GM21737 (cell line): Measurements from ENCODE around the gene RNF213.
"Not testable (repeated sequence)": the region's sequence is repeated elsewhere in the genome, so short reads cannot be mapped to it uniquely, and the experiment has no call there.

Source experiments
- ATAC-seq: cut with Tn5 transposase; IDR thresholded peaks from one replicate; pipeline ENCODE4 v1.9.1; 2021; ENCODE audit warnings: mild to moderate bottlenecking, moderate library complexity; ENCODE audit not compliant: unreplicated experiment

The RNF213 gene

GRCh38 chr17:80267391-80267790, 6.7 kb downstream of the RNF213 start:
- no peak for ATAC-seq

GRCh38 chr17:80268427-80268826, 7.8 kb downstream of the RNF213 start:
- no peak for ATAC-seq

GRCh38 chr17:80269405-80269807, 8.8 kb downstream of the RNF213 start:
- ATAC-seq: no peak

- no peak for ATAC-seq
Measured at GRCh38 chr17:80270104-80270503, 9.5 kb downstream of the RNF213 start.

GRCh38 chr17:80270836-80271235, 10.2 kb downstream of the RNF213 start:
- ATAC-seq: no peak

- no peak for ATAC-seq
Measured at GRCh38 chr17:80272366-80272765, 11.7 kb downstream of the RNF213 start.

GRCh38 chr17:80274331-80274730, 13.7 kb downstream of the RNF213 start:
- ATAC-seq: no peak

GRCh38 chr17:80274871-80275449, 14.3 kb downstream of the RNF213 start:
- no peak for ATAC-seq

- ATAC-seq: not testable (repeated sequence)
Measured at GRCh38 chr17:80275857-80276256, 15.2 kb downstream of the RNF213 start.

GRCh38 chr17:80277751-80278671, 17.4 kb downstream of the RNF213 start:
- no peak for ATAC-seq

GRCh38 chr17:80279895-80280294, 19.2 kb downstream of the RNF213 start:
- ATAC-seq: no peak

GRCh38 chr17:80281516-80281915, 20.9 kb downstream of the RNF213 start:
- no peak for ATAC-seq

- ATAC-seq: no peak
Measured at GRCh38 chr17:80283116-80283852, 22.6 kb downstream of the RNF213 start.

GRCh38 chr17:80284631-80285030, 24.0 kb downstream of the RNF213 start:
- no peak for ATAC-seq

GRCh38 chr17:80285237-80285920, 24.7 kb downstream of the RNF213 start:
- no peak for ATAC-seq

- no peak for ATAC-seq
Measured at GRCh38 chr17:80286638-80286960, 25.9 kb downstream of the RNF213 start.

GRCh38 chr17:80287038-80287437, 26.4 kb downstream of the RNF213 start:
- ATAC-seq: no peak

- ATAC-seq: no peak
Measured at GRCh38 chr17:80287806-80288567, 27.3 kb downstream of the RNF213 start.

GRCh38 chr17:80289616-80290015, 29.0 kb downstream of the RNF213 start:
- ATAC-seq: no peak

GRCh38 chr17:80290156-80290555, 29.5 kb downstream of the RNF213 start:
- no peak for ATAC-seq
